H1 (cell line): ENCODE measurements around the gene VSIG2. TPM values are rescaled to one million over a fixed set of nuclear protein-coding genes. Genes with fewer than 3 reads are reported as not detected.

ENCODE experiments used
- polyA plus RNA-seq, 7 experiments: library from polyadenylated mRNA; depleted of rRNA in 3 of 7; stranded (reverse) in 5 of 7; unstranded in 2 of 7; fragments of >200 nt in 5 of 7; fragments of 200-250 nt in 2 of 7; gene quantifications; 1 replicate in 5 of 7; 2 replicates in 1 of 7; 4 replicates in 1 of 7; pipeline versions ENCODE4 v1.2.1 to v1.2.3, GENCODE V29; 2011 to 2013; ENCODE audit warnings: missing spikeins in 2 of 7, mixed read lengths in 2 of 7
- total RNA-seq: library from RNA; stranded (reverse); fragmentation: NEBNext Ultra II Directional; extraction: Animal tissue kit (Norgen Biotek cat#: 25700); gene quantifications from 2 replicates; pipeline ENCODE4 v1.2.1, GENCODE V29; 2021

The VSIG2 gene
- total and polyA plus RNA-seq, 2 of the 8 experiments (the other 6 are each of a cell fraction or from before 2014, with no cell fraction given): 0.18 TPM; not detected in 1

Other genes starting within 250 kb of the VSIG2 start
- gene OR8B12, start 208.6 kb downstream of the VSIG2 start, total RNA-seq: not detected in 2 replicates
- not detected in 2 replicates for gene OR8B12, start 208.6 kb downstream of the VSIG2 start, polyA plus RNA-seq (2011; rRNA removed)
- not detected in 2 replicates for gene OR8A1, start 182.3 kb downstream of the VSIG2 start, total RNA-seq
- gene OR8A1, start 182.3 kb downstream of the VSIG2 start, polyA plus RNA-seq (2011; rRNA removed): not detected in 2 replicates
- not detected in 2 replicates for gene PANX3, start 140.8 kb downstream of the VSIG2 start, total RNA-seq
- not detected in 2 replicates for gene PANX3, start 140.8 kb downstream of the VSIG2 start, polyA plus RNA-seq (2011; rRNA removed)
- gene TBRG1, start 129.4 kb downstream of the VSIG2 start, total RNA-seq: 22.7 and 26.7 TPM in 2 replicates
- gene TBRG1, start 129.4 kb downstream of the VSIG2 start, polyA plus RNA-seq (2011; rRNA removed): 13.6 and 16.3 TPM in 2 replicates
- 1.7 and 2.3 TPM in 2 replicates for gene SIAE, start 78.5 kb downstream of the VSIG2 start, total RNA-seq
- 1.9 and 3.7 TPM in 2 replicates for gene SIAE, start 78.5 kb downstream of the VSIG2 start, polyA plus RNA-seq (2011; rRNA removed)
- 4.2 and 5.2 TPM in 2 replicates for gene SPA17, start 78.4 kb downstream of the VSIG2 start, total RNA-seq
- 1.8 and 3.7 TPM in 2 replicates for gene SPA17, start 78.4 kb downstream of the VSIG2 start, polyA plus RNA-seq (2011; rRNA removed)
- gene NRGN, start 12.3 kb downstream of the VSIG2 start, total RNA-seq: 0.60 and 0.75 TPM in 2 replicates
- 1.0 and 1.5 TPM in 2 replicates for gene NRGN, start 12.3 kb downstream of the VSIG2 start, polyA plus RNA-seq (2011; rRNA removed)
- 0.17 TPM in 1 of 2 replicates, not detected in the other for gene ESAM, start 10.0 kb upstream of the VSIG2 start, total RNA-seq
- gene ESAM, start 10.0 kb upstream of the VSIG2 start, polyA plus RNA-seq (2011; rRNA removed): 0.09 and 0.19 TPM in 2 replicates
- 15.9 and 17.3 TPM in 2 replicates for gene MSANTD2, start 48.2 kb upstream of the VSIG2 start, total RNA-seq
- 5.6 and 8.2 TPM in 2 replicates for gene MSANTD2, start 48.2 kb upstream of the VSIG2 start, polyA plus RNA-seq (2011; rRNA removed)
- 7.8 and 12.1 TPM in 2 replicates for gene ROBO3, start 113.2 kb upstream of the VSIG2 start, total RNA-seq
- 24.6 and 42.1 TPM in 2 replicates for gene ROBO3, start 113.2 kb upstream of the VSIG2 start, polyA plus RNA-seq (2011; rRNA removed)
- not detected in 2 replicates for gene ROBO4, start 145.6 kb upstream of the VSIG2 start, total RNA-seq
- gene ROBO4, start 145.6 kb upstream of the VSIG2 start, polyA plus RNA-seq (2011; rRNA removed): 0.03 TPM in 1 of 2 replicates, not detected in the other
- not detected in 2 replicates for gene HEPN1, start 167.0 kb upstream of the VSIG2 start, total RNA-seq
- gene HEPN1, start 167.0 kb upstream of the VSIG2 start, polyA plus RNA-seq (2011; rRNA removed): not detected in 2 replicates
- gene HEPACAM, start 183.8 kb upstream of the VSIG2 start, total RNA-seq: not detected in 2 replicates
- gene HEPACAM, start 183.8 kb upstream of the VSIG2 start, polyA plus RNA-seq (2011; rRNA removed): not detected in 2 replicates
- 3.1 and 4.0 TPM in 2 replicates for gene CCDC15, start 201.9 kb upstream of the VSIG2 start, total RNA-seq
- gene CCDC15, start 201.9 kb upstream of the VSIG2 start, polyA plus RNA-seq (2011; rRNA removed): 0.64 and 1.5 TPM in 2 replicates